HCT116 (cell line): Measurements from ENCODE around the gene WHRN. TPM values are rescaled to one million over a fixed set of nuclear protein-coding genes. Genes with fewer than 3 reads are reported as not detected.

Experiments
- ATAC-seq: fragments of 200-7000 bp; cut with Tn5 transposase; 2 replicates; pipeline ENCODE4 v1.9.1; 2020; ENCODE audit warnings: mild to moderate bottlenecking, moderate library complexity
- BruUV-seq: library from RNA; stranded (reverse); fragments of 400-500 nt; replicated peaks from 2 replicates; lab custom pipeline; 2021; lab: Mats Ljungman, UMichigan
- CTCF ChIA-PET: fragments of 300-600 bp; sonication (Branson Sonifier 250); formaldehyde crosslinking; loops from one replicate; lab custom pipeline; 2021; ENCODE audit warnings: antibody characterized with exemption; lab: Charles Lee
- POLR2A ChIA-PET: fragments of 300-600, 350-600 bp; sonication (Branson Sonifier 250); formaldehyde crosslinking; loops from one replicate; lab custom pipeline; 2021; ENCODE audit warnings: antibody characterized with exemption; lab: Charles Lee
- RAD21 ChIA-PET, 2 experiments: fragments of 300-600 bp; sonication (Branson Sonifier 250); formaldehyde crosslinking; loops; one replicate each; lab custom pipeline; 2023; ENCODE audit warnings: low total read pairs in 2 of 2; ENCODE audit not compliant: uncharacterized antibody in 2 of 2, unreplicated experiment in 2 of 2, low non-redundant PET in 1 of 2; lab: Charles Lee
- DNase-seq: peaks from one replicate; pipeline ENCODE4 v3.0.0-alpha.2; 2010; ENCODE audit warnings: low read depth, low spot score
- H2AFZ ChIP-seq: fragments of 200-600 bp; shearing (Covaris generic), sonication (generic); 2 replicates; pipeline ENCODE4 v1.6.1; 2017; ENCODE audit warnings: low read depth, mixed run types, mixed read lengths, antibody characterized with exemption, low read length; ENCODE audit not compliant: poor library complexity, severe bottlenecking
- H3K27ac ChIP-seq: 2 replicates; pipeline ENCODE4 v1.5.1; 2012; ENCODE audit warnings: low read depth, low read length
- H3K27me3 ChIP-seq: fragments of 200-600 bp; sonication (generic); 2 replicates; pipeline ENCODE4 v1.6.1; 2016; ENCODE audit warnings: mixed run types, low read length, mixed read lengths; ENCODE audit not compliant: insufficient read depth
- H3K36me3 ChIP-seq, 2 experiments: fragments of 200-500 bp in 1 of 2; fragments of 200-600 bp in 1 of 2; sonication (Bioruptor generic) in 1 of 2; sonication (generic) in 1 of 2; 2 replicates each; pipeline versions ENCODE4 v1.5.1 to v1.6.1; 2014 to 2016; ENCODE audit warnings: low read length in 2 of 2, inconsistent platforms in 1 of 2, mixed read lengths in 1 of 2, mixed run types in 1 of 2; ENCODE audit not compliant: insufficient read depth in 2 of 2, control insufficient read depth in 1 of 2
- H3K4me1 ChIP-seq, 2 experiments: fragments of 200-600 bp in 1 of 2; sonication (generic) in 1 of 2; 2 replicates each; pipeline versions ENCODE4 v1.5.1 to v1.6.1; 2012 to 2017; ENCODE audit warnings: low read length in 2 of 2, inconsistent platforms in 1 of 2, mild to moderate bottlenecking in 1 of 2, mixed read lengths in 1 of 2, mixed run types in 1 of 2, moderate library complexity in 1 of 2; ENCODE audit not compliant: insufficient read depth in 2 of 2, control insufficient read depth in 1 of 2
- H3K4me2 ChIP-seq: fragments of 200-600 bp; sonication (generic); 2 replicates; pipeline ENCODE4 v1.6.1; 2017; ENCODE audit warnings: mixed run types, low read length, mixed read lengths
- H3K4me3 ChIP-seq, 2 experiments: fragments of 200-600 bp in 1 of 2; sonication (generic) in 1 of 2; replicated peaks in 1 of 2; 2 replicates each; pipeline ENCODE4 v1.5.1; 2011 to 2016; ENCODE audit warnings: low read length in 2 of 2, control low read depth in 1 of 2, low read depth in 1 of 2, mild to moderate bottlenecking in 1 of 2, mixed read lengths in 1 of 2, mixed run types in 1 of 2
- H3K79me2 ChIP-seq: fragments of 200-600 bp; sonication (generic); 2 replicates; pipeline ENCODE4 v1.6.1; 2017; ENCODE audit warnings: mild to moderate bottlenecking, mixed run types, low read length, moderate library complexity, mixed read lengths; ENCODE audit not compliant: insufficient read depth
- H3K9ac ChIP-seq: fragments of 200-600 bp; sonication (generic); 2 replicates; pipeline ENCODE4 v1.6.1; 2016; ENCODE audit warnings: low read length, mixed read lengths
- H3K9me2 ChIP-seq: fragments of 200-600 bp; sonication (generic), shearing (Covaris generic); 2 replicates; pipeline ENCODE4 v1.6.1; 2017; ENCODE audit warnings: mixed run types, mild to moderate bottlenecking, moderate library complexity; ENCODE audit not compliant: insufficient read depth
- H3K9me3 ChIP-seq, 2 experiments: fragments of 200-500 bp in 1 of 2; fragments of 200-600 bp in 1 of 2; sonication (Bioruptor generic) in 1 of 2; sonication (generic) in 1 of 2; 2 replicates each; pipeline ENCODE4 v1.6.1; 2014 to 2017; ENCODE audit warnings: low read length in 2 of 2, mixed read lengths in 2 of 2, inconsistent platforms in 1 of 2, low read depth in 1 of 2, mild to moderate bottlenecking in 1 of 2, mixed run types in 1 of 2, moderate library complexity in 1 of 2; ENCODE audit not compliant: control insufficient read depth in 1 of 2, insufficient read depth in 1 of 2
- H4K20me1 ChIP-seq: fragments of 200-600 bp; sonication (generic), shearing (Covaris generic); 2 replicates; pipeline ENCODE4 v1.6.1; 2017; ENCODE audit warnings: mixed run types, mild to moderate bottlenecking, moderate library complexity; ENCODE audit not compliant: insufficient read depth
- EGR1 ChIP-seq: IDR thresholded peaks from 2 replicates; pipeline ENCODE4 v1.6.1; 2012; ENCODE audit warnings: low read depth
- ELF1 ChIP-seq: IDR thresholded peaks from 2 replicates; pipeline ENCODE4 v1.6.1; 2012; ENCODE audit warnings: low read depth, borderline replicate concordance
- POLR2A ChIP-seq: IDR thresholded peaks from 2 replicates; pipeline ENCODE4 v1.7.0; 2011; ENCODE audit warnings: borderline replicate concordance; ENCODE audit not compliant: insufficient read depth, insufficient read length; ENCODE audit errors: extremely low read depth
- POLR2AphosphoS5 ChIP-seq: IDR thresholded peaks from 2 replicates; pipeline ENCODE4 v1.6.1; 2011; ENCODE audit warnings: mild to moderate bottlenecking, low read depth, low read length, moderate library complexity
- RAD21 ChIP-seq: IDR thresholded peaks from 2 replicates; pipeline ENCODE4 v1.6.1; 2012; ENCODE audit warnings: low read depth, mild to moderate bottlenecking
- SRF ChIP-seq: IDR thresholded peaks from 2 replicates; pipeline ENCODE4 v1.6.1; 2012; ENCODE audit warnings: low read depth
- TCF7L2 ChIP-seq: IDR thresholded peaks from 2 replicates; pipeline ENCODE4 v1.7.0; 2011; ENCODE audit warnings: borderline replicate concordance, inconsistent platforms; ENCODE audit not compliant: insufficient read depth, insufficient read length; ENCODE audit errors: extremely low read depth
- intact Hi-C: fragments of 100-400 bp; cut with micrococcal nuclease; formaldehyde crosslinking; loops from 2 replicates; pipeline ENCODE4 v1.10.0; 2022
- total RNA-seq: library from RNA; stranded (reverse); gene quantifications from one replicate; pipeline ENCODE4 v1.2.1, GENCODE V29; 2021; ENCODE audit not compliant: unreplicated experiment
- TF ChIP-seq, protein P1 (sequence below), 3 experiments: fragments of 200-600 bp in 1 of 3; sonication (generic) in 1 of 3; IDR thresholded peaks in 2 of 3; conservative IDR thresholded peaks in 1 of 3; 2 replicates each; pipeline ENCODE4 v1.5.1; 2012 to 2017; ENCODE audit warnings: low read depth in 2 of 3, low read length in 2 of 3, antibody characterized with exemption in 1 of 3, borderline replicate concordance in 1 of 3, control low read depth in 1 of 3, mild to moderate bottlenecking in 1 of 3, mixed read lengths in 1 of 3, mixed run types in 1 of 3, moderate library complexity in 1 of 3; ENCODE audit not compliant: insufficient read depth in 1 of 3

Gene WHRN
- total RNA-seq, 1 experiment from 2014 or later, result 12.8 TPM

DNA sequence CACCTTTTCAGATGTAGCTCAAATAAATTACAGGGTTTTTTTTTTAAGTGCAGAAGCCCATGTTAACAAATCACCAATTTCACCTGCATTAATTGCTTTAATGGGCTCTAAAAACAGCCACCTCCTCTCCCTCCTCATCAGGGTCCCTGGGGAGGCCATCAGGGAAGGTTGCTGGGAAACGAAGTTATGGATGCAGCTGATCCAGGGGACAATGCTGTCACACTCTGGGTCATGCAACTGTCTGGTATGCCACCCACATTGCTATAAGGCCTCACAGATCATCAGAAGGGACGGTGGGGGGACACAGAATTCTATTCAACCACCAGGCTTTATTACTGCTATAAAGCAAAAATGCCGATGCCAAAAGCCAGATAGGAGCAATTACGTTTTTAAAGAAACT is 9.3 kb downstream of the WHRN start:
- no TSS peak for BruUV-seq
- intact Hi-C loops, result no loop called here
- POLR2A ChIA-PET, result no interaction called here

More for the DNA sequence above, 9.3 kb downstream of the WHRN start:
- no peak overlapping the region for H3K4me3 ChIP-seq
- TF ChIP-seq SRF (no peak), TCF7L2 (no peak), EGR1 (no peak), RAD21 (no peak), POLR2AphosphoS5 (no peak), ELF1 (no peak), POLR2A (no peak)
- TF ChIP-seq, protein P1, sequence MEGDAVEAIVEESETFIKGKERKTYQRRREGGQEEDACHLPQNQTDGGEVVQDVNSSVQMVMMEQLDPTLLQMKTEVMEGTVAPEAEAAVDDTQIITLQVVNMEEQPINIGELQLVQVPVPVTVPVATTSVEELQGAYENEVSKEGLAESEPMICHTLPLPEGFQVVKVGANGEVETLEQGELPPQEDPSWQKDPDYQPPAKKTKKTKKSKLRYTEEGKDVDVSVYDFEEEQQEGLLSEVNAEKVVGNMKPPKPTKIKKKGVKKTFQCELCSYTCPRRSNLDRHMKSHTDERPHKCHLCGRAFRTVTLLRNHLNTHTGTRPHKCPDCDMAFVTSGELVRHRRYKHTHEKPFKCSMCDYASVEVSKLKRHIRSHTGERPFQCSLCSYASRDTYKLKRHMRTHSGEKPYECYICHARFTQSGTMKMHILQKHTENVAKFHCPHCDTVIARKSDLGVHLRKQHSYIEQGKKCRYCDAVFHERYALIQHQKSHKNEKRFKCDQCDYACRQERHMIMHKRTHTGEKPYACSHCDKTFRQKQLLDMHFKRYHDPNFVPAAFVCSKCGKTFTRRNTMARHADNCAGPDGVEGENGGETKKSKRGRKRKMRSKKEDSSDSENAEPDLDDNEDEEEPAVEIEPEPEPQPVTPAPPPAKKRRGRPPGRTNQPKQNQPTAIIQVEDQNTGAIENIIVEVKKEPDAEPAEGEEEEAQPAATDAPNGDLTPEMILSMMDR (IDR thresholded peaks at IDR 0.05 in 2 of 3, conservative IDR thresholded peaks at IDR 0.05 in 1 of 3; ENCODE audit: borderline replicate concordance in 1 of 3, insufficient read depth in 1 of 3, low read depth in 2 of 3, low read length in 2 of 3), result no peak
- ChIA-PET CTCF (no interaction called here), RAD21 (no interaction called here)
- DNase-seq, result no peak
- no peak overlapping the region for H2AFZ ChIP-seq
- no peak overlapping the region for H3K4me2 ChIP-seq
- no peaks in the 10 kb centered on the region for H3K4me1 ChIP-seq
- no peaks in the 10 kb centered on the region for H3K9me3 ChIP-seq
- no peak overlapping the region for H3K9ac ChIP-seq
- no peaks in the 10 kb centered on the region for H4K20me1 ChIP-seq
- peaks cover 3% of the 10 kb centered on the region; the same call in 1 of the 2 replicates for H3K79me2 ChIP-seq
- H3K27me3 ChIP-seq, result no peaks in the 10 kb centered on the region
- ATAC-seq, result no peak
- H3K36me3 ChIP-seq, result no peaks in the 10 kb centered on the region
- H3K9me2 ChIP-seq, result no peaks in the 10 kb centered on the region
- H3K27ac ChIP-seq, result no peak overlapping the region
